MM.1S (cell line): ENCODE results near the gene FCAMR.

Source experiments
- DNase-seq: peaks from one replicate; pipeline ENCODE4 v3.0.0-alpha.2; 2015
- H2AFZ ChIP-seq: fragments of 300-600 bp; sonication (generic); 2 replicates; pipeline ENCODE4 v1.6.0; 2016; ENCODE audit warnings: antibody characterized with exemption, low read length
- H3F3A ChIP-seq: fragments of 300-600 bp; sonication (generic); 2 replicates; pipeline ENCODE4 v1.6.1; 2016; ENCODE audit warnings: mild to moderate bottlenecking, antibody characterized with exemption, low read length, moderate library complexity, mixed read lengths; ENCODE audit not compliant: insufficient read depth
- H3K27ac ChIP-seq: fragments of 300-600 bp; sonication (generic); 2 replicates; pipeline ENCODE4 v1.5.1; 2016; ENCODE audit warnings: mild to moderate bottlenecking, low read length
- H3K27me3 ChIP-seq: fragments of 300-600 bp; sonication (generic); replicated peaks from 2 replicates; pipeline ENCODE4 v1.6.0; 2016; ENCODE audit warnings: low read length; ENCODE audit not compliant: insufficient read depth
- H3K36me3 ChIP-seq: fragments of 300-600 bp; sonication (generic); replicated peaks from 2 replicates; pipeline ENCODE4 v1.6.1; 2016; ENCODE audit warnings: mild to moderate bottlenecking, low read length, mixed read lengths; ENCODE audit not compliant: insufficient read depth
- H3K4me1 ChIP-seq: fragments of 300-600 bp; sonication (generic); 2 replicates; pipeline ENCODE4 v1.6.1; 2016; ENCODE audit warnings: low read length, mixed read lengths
- H3K4me2 ChIP-seq: fragments of 300-600 bp; sonication (generic); 2 replicates; pipeline ENCODE4 v1.6.0; 2016; ENCODE audit warnings: low read depth, low read length
- H3K4me3 ChIP-seq: fragments of 300-600 bp; sonication (generic); 2 replicates; pipeline ENCODE4 v1.5.1; 2016; ENCODE audit warnings: low read length, mixed read lengths
- H3K79me2 ChIP-seq: fragments of 300-600 bp; sonication (generic); 2 replicates; pipeline ENCODE4 v1.6.1; 2016; ENCODE audit warnings: mixed run types, low read length, mixed read lengths
- H3K9ac ChIP-seq: fragments of 300-600 bp; sonication (generic); 2 replicates; pipeline ENCODE4 v1.6.1; 2016; ENCODE audit warnings: low read length, mixed read lengths
- H3K9me2 ChIP-seq: fragments of 300-600 bp; sonication (generic); replicated peaks from 2 replicates; pipeline ENCODE4 v1.6.1; 2016; ENCODE audit warnings: mild to moderate bottlenecking, low read length, mixed read lengths; ENCODE audit not compliant: insufficient read depth
- H3K9me3 ChIP-seq: fragments of 300-600 bp; sonication (generic); replicated peaks from 2 replicates; pipeline ENCODE4 v1.6.1; 2016; ENCODE audit warnings: mild to moderate bottlenecking, low read length, mixed read lengths; ENCODE audit not compliant: insufficient read depth
- H4K20me1 ChIP-seq: fragments of 300-600 bp; sonication (generic); 2 replicates; pipeline ENCODE4 v1.6.1; 2016; ENCODE audit warnings: mild to moderate bottlenecking, low read length, moderate library complexity, mixed read lengths; ENCODE audit not compliant: insufficient read depth
- EZH2 ChIP-seq: fragments of 300-600 bp; sonication (generic); optimal IDR thresholded peaks from 2 replicates; pipeline ENCODE3; 2017; ENCODE audit warnings: low read depth, mild to moderate bottlenecking, antibody characterized with exemption, low read length, mixed read lengths
- EZH2phosphoT487 ChIP-seq: fragments of 300-600 bp; sonication (generic); IDR thresholded peaks from 2 replicates; pipeline ENCODE4 v1.6.1; 2018; ENCODE audit warnings: antibody characterized with exemption, low read length
- TF ChIP-seq, protein P1 (sequence below): fragments of 300-600 bp; sonication (generic); IDR thresholded peaks from 2 replicates; pipeline ENCODE4 v1.5.1; 2016; ENCODE audit warnings: antibody characterized with exemption, low read length, mixed read lengths

The FCAMR gene

DNA sequence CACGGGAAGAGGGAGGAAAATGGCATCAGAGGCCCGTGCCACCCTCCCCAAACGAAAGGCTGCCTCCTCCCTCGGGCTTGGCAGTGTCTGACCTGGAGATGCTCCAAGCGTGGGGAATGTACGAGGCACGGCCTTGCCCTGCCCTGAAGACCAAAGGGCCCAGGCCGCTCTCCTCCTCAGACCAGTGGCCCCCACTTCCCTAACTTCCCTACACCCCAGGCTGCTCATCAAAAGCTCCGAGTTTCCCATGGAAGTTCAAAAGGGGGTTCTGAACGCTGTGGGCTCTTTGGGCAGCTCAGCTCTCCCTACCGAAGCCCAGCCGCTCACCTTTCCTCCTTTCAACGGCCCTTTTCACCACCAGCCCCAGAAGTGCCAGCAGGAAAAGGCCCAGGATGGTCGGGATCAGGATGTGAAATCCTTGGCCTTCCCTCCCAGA is 60.4 kb downstream of the FCAMR start:
- no peaks in the 10 kb centered on the region for H4K20me1 ChIP-seq
- no peak overlapping the region for H2AFZ ChIP-seq
- H3K4me2 ChIP-seq = no peak overlapping the region
- no peak for DNase-seq
- H3K4me3 ChIP-seq = no peak overlapping the region
- H3K9ac ChIP-seq = no peak overlapping the region
- no peak overlapping the region for H3K27ac ChIP-seq
- TF ChIP-seq EZH2 (no peak), EZH2phosphoT487 (no peak)
- TF ChIP-seq, protein P1, sequence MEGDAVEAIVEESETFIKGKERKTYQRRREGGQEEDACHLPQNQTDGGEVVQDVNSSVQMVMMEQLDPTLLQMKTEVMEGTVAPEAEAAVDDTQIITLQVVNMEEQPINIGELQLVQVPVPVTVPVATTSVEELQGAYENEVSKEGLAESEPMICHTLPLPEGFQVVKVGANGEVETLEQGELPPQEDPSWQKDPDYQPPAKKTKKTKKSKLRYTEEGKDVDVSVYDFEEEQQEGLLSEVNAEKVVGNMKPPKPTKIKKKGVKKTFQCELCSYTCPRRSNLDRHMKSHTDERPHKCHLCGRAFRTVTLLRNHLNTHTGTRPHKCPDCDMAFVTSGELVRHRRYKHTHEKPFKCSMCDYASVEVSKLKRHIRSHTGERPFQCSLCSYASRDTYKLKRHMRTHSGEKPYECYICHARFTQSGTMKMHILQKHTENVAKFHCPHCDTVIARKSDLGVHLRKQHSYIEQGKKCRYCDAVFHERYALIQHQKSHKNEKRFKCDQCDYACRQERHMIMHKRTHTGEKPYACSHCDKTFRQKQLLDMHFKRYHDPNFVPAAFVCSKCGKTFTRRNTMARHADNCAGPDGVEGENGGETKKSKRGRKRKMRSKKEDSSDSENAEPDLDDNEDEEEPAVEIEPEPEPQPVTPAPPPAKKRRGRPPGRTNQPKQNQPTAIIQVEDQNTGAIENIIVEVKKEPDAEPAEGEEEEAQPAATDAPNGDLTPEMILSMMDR = no peak
- peaks cover 8% of the 10 kb centered on the region for H3K4me1 ChIP-seq
- peaks cover 9% of the 10 kb centered on the region for H3F3A ChIP-seq
- H3K9me2 ChIP-seq = no peaks in the 10 kb centered on the region
- no peaks in the 10 kb centered on the region for H3K9me3 ChIP-seq
- H3K79me2 ChIP-seq = peaks cover 25% of the 10 kb centered on the region
- H3K36me3 ChIP-seq = peaks cover 5% of the 10 kb centered on the region; the same call in 1 of the 2 replicates
- H3K27me3 ChIP-seq = no peaks in the 10 kb centered on the region

DNA sequence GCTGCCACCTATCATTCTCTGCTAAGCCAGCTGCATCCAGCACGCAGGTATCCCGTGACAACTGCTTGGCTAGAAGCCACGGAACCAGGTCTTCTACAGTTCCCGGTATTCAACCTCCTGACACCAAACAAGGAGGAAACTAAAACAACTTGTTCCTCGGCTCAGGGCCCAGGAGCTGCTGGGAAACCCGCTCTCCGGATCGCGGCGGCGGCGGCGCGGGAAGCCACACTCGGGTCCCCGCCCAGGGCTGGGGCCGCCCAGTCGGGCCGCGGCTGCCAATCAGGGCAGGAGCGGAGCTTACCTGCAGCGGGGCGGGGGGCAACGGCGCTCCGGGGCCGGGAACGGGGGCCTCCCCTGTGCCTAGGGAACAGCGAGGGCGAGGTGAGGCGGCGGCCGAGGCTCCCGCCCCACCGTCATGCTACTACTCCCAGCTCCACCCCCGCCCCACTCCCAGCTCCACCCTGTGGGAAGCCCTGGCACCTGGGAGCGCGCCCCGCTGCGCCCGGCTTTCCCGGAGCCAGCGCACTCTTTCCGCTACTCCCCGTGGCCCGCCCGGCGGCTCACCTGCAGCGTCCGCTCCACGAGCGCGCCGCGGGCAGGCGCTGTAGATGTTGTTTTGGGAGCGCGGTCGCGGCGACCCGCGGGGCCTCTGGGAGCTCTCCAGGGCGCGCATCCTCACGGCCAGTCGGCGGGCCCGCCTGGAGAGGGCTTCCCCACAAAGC is 60.9 kb downstream of the FCAMR start:
- H3K4me3 ChIP-seq = no peak overlapping the region
- H3K9ac ChIP-seq = no peak overlapping the region
- H3K27me3 ChIP-seq = no peaks in the 10 kb centered on the region
- peaks cover 9% of the 10 kb centered on the region for H3F3A ChIP-seq
- no peak for TF ChIP-seq EZH2
- no peak for TF ChIP-seq EZH2phosphoT487
- TF ChIP-seq, protein P1 = no peak
- H3K36me3 ChIP-seq = peaks cover 8% of the 10 kb centered on the region; the same call in 1 of the 2 replicates
- no peak for DNase-seq
- H3K79me2 ChIP-seq = peaks cover 20% of the 10 kb centered on the region
- no peak overlapping the region for H3K27ac ChIP-seq
- H4K20me1 ChIP-seq = no peaks in the 10 kb centered on the region
- no peaks in the 10 kb centered on the region for H3K9me3 ChIP-seq
- no peak overlapping the region for H3K4me2 ChIP-seq
- H3K4me1 ChIP-seq = peaks cover 8% of the 10 kb centered on the region
- H2AFZ ChIP-seq = no peak overlapping the region
- H3K9me2 ChIP-seq = no peaks in the 10 kb centered on the region

DNA sequence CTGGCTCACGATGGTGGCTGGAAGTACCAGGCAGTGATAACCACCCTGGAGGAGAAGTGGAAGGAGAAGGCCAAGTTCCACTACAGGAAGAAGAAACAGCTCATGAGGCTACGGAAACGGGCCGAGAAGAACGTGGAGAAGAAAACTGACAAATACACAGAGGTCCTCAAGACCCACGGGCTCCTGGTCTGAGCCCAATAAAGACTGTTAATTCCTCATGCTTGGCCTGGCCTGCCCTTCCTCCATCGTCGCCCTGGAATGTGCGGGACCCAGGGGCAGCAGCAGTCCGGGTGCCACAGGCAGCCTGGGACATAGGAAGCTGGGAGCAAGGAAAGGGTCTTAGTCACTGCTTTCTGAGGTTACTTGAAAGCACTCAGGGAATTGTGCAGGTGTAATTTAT is 62.2 kb downstream of the FCAMR start:
- H3K27me3 ChIP-seq = no peaks in the 10 kb centered on the region
- peaks cover 20% of the 10 kb centered on the region for H3K79me2 ChIP-seq
- no peak overlapping the region for H3K9ac ChIP-seq
- H3F3A ChIP-seq = peaks cover 4% of the 10 kb centered on the region; the same call in 1 of the 2 replicates
- DNase-seq = no peak
- H2AFZ ChIP-seq = no peak overlapping the region
- peaks cover 8% of the 10 kb centered on the region for H3K4me1 ChIP-seq
- H3K36me3 ChIP-seq = peaks cover 8% of the 10 kb centered on the region; the same call in 1 of the 2 replicates
- H3K4me2 ChIP-seq = no peak overlapping the region
- no peak overlapping the region for H3K4me3 ChIP-seq
- no peaks in the 10 kb centered on the region for H3K9me2 ChIP-seq
- H4K20me1 ChIP-seq = no peaks in the 10 kb centered on the region
- no peak overlapping the region for H3K27ac ChIP-seq
- H3K9me3 ChIP-seq = no peaks in the 10 kb centered on the region
- TF ChIP-seq EZH2phosphoT487 (no peak), EZH2 (no peak)
